ENCODE results near the gene PSMC4.

DNA sequence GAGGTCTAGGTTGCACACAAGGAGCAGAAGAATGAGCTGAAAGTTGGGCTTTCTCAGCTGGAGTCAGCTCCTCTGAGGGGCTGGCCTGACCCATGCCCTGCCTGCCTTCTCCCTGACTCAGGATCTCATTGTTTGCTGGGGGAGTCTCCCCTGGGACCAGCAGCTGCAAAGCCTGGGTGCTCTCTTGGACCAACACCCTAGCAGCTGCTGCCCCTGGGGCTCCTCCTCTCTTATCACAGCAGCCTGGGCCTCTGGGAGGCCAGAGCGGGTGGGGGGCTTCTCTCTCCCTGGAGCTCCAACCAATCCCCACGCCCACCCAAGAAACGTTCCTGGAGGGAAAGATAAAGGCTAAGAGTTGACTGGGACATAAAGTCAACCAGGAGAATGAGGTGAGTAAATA lies 34.9 kb upstream of the PSMC4 start:
- TF ChIP-seq, protein P1, sequence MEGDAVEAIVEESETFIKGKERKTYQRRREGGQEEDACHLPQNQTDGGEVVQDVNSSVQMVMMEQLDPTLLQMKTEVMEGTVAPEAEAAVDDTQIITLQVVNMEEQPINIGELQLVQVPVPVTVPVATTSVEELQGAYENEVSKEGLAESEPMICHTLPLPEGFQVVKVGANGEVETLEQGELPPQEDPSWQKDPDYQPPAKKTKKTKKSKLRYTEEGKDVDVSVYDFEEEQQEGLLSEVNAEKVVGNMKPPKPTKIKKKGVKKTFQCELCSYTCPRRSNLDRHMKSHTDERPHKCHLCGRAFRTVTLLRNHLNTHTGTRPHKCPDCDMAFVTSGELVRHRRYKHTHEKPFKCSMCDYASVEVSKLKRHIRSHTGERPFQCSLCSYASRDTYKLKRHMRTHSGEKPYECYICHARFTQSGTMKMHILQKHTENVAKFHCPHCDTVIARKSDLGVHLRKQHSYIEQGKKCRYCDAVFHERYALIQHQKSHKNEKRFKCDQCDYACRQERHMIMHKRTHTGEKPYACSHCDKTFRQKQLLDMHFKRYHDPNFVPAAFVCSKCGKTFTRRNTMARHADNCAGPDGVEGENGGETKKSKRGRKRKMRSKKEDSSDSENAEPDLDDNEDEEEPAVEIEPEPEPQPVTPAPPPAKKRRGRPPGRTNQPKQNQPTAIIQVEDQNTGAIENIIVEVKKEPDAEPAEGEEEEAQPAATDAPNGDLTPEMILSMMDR (IDR thresholded peaks at IDR 0.05), result no peak
- TF ChIP-seq EP300 (IDR thresholded peaks at IDR 0.05; ENCODE audit: low read depth) (no peak), POLR2AphosphoS5 (IDR thresholded peaks at IDR 0.05) (peak in 2 of 3 donors; percentile 40 to 53), POLR2A (IDR thresholded peaks at IDR 0.05) (no peak)
